SK-N-SH treated with all-trans-retinoic acid at 6 μM for 48 hours (cell line): Measurements from ENCODE around the gene PYHIN1.

Experiments used
- ARNTL ChIP-seq: fragments of 450-650 bp; formaldehyde crosslinking; IDR thresholded peaks from 2 replicates; pipeline ENCODE4 v1.5.0; 2020; ENCODE audit warnings: low read depth, mild to moderate bottlenecking, moderate library complexity, borderline replicate concordance
- BACH2 ChIP-seq: fragments of 250-450 bp; sonication (Bioruptor Pico); IDR thresholded peaks from 2 replicates; pipeline ENCODE4 v1.9.0; 2021; ENCODE audit warnings: mild to moderate bottlenecking, borderline replicate concordance
- GLIS3 ChIP-seq: fragments of 250-450 bp; sonication (Bioruptor Pico); IDR thresholded peaks from 2 replicates; pipeline ENCODE4 v1.5.0; 2020; ENCODE audit warnings: mild to moderate bottlenecking, moderate library complexity
- OSR1 ChIP-seq: fragments of 250-450 bp; sonication (Bioruptor Pico); IDR thresholded peaks from 2 replicates; pipeline ENCODE4 v1.8.0; 2022; ENCODE audit warnings: moderate library complexity, mild to moderate bottlenecking, inconsistent platforms
- PATZ1 ChIP-seq: fragments of 250-450 bp; sonication (Bioruptor Pico); IDR thresholded peaks from 2 replicates; pipeline ENCODE4 v1.8.0; 2020; ENCODE audit warnings: mild to moderate bottlenecking, moderate library complexity, borderline replicate concordance
- POU6F1 ChIP-seq: fragments of 250-450 bp; sonication (Bioruptor Pico); IDR thresholded peaks from 2 replicates; pipeline ENCODE4 v1.8.0; 2021; ENCODE audit warnings: low read depth, mild to moderate bottlenecking, moderate library complexity, borderline replicate concordance
- TOX ChIP-seq: fragments of 250-450 bp; sonication (Bioruptor Pico); IDR thresholded peaks from 2 replicates; pipeline ENCODE4 v1.8.0; 2021; ENCODE audit warnings: mild to moderate bottlenecking, moderate library complexity, borderline replicate concordance
- TSHZ2 ChIP-seq: fragments of 250-450 bp; sonication (Bioruptor Pico); IDR thresholded peaks from 2 replicates; pipeline ENCODE4 v1.5.0; 2020; ENCODE audit warnings: mild to moderate bottlenecking, moderate library complexity
- ZC3H10 ChIP-seq: fragments of 250-450 bp; sonication (Bioruptor Pico); IDR thresholded peaks from 2 replicates; pipeline ENCODE4 v1.5.1; 2021; ENCODE audit warnings: mild to moderate bottlenecking, moderate library complexity
- ZFP3 ChIP-seq: fragments of 250-450 bp; sonication (Bioruptor Pico); IDR thresholded peaks from 2 replicates; pipeline ENCODE4 v1.5.0; 2020; ENCODE audit warnings: mild to moderate bottlenecking, moderate library complexity
- ZNF565 ChIP-seq: fragments of 450-650 bp; formaldehyde crosslinking; conservative IDR thresholded peaks from 2 replicates; pipeline ENCODE4 v1.5.0; 2020; ENCODE audit warnings: low read depth, mild to moderate bottlenecking, moderate library complexity
- ZNF70 ChIP-seq: fragments of 450-650 bp; formaldehyde crosslinking; IDR thresholded peaks from 2 replicates; pipeline ENCODE4 v1.5.0; 2020; ENCODE audit warnings: mild to moderate bottlenecking, moderate library complexity
- ZNF8 ChIP-seq: fragments of 450-650 bp; formaldehyde crosslinking; IDR thresholded peaks from 2 replicates; pipeline ENCODE4 v1.5.0; 2020; ENCODE audit warnings: mild to moderate bottlenecking, moderate library complexity
- TF ChIP-seq, protein P1 (sequence below): fragments of 250-450 bp; sonication (Bioruptor Pico); IDR thresholded peaks from 2 replicates; pipeline ENCODE4 v1.5.1; 2021; ENCODE audit warnings: mild to moderate bottlenecking, moderate library complexity

DNA sequence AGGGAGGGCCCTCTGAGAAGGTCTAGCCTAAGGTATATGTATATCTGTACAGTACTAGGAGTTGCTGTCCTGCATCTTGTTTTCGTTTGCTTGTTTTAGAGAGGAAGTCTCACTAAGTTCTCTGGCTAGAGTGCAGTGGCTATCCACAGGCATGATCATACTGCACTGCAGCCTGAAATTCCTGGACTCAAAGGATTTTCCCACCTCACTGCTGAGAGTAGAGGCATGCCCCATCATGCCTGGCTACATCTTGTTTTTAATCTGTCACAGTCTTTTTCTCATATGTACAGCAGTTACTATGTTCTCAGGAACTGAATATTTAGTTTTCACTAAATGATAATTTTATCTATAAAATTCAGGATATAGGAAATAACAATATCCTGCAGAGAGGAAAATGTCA lies 15.3 kb upstream of the PYHIN1 start:
- TF ChIP-seq PATZ1 (no peak), GLIS3 (CRISPR knock-in tag) (no peak), TOX (CRISPR knock-in tag) (no peak), ZNF8 (CRISPR knock-in tag) (no peak), ZNF70 (CRISPR knock-in tag) (no peak), ARNTL (CRISPR knock-in tag) (no peak), ZC3H10 (CRISPR knock-in tag) (no peak), POU6F1 (CRISPR knock-in tag) (no peak), ZNF565 (CRISPR knock-in tag) (no peak), OSR1 (no peak), ZFP3 (no peak), TSHZ2 (CRISPR knock-in tag) (no peak), BACH2 (no peak)
- TF ChIP-seq, protein P1, sequence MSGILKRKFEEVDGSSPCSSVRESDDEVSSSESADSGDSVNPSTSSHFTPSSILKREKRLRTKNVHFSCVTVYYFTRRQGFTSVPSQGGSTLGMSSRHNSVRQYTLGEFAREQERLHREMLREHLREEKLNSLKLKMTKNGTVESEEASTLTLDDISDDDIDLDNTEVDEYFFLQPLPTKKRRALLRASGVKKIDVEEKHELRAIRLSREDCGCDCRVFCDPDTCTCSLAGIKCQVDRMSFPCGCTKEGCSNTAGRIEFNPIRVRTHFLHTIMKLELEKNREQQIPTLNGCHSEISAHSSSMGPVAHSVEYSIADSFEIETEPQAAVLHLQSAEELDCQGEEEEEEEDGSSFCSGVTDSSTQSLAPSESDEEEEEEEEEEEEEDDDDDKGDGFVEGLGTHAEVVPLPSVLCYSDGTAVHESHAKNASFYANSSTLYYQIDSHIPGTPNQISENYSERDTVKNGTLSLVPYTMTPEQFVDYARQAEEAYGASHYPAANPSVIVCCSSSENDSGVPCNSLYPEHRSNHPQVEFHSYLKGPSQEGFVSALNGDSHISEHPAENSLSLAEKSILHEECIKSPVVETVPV (CRISPR knock-in tag) = no peak
